ENCODE measurements around the gene PCSK6.

The PCSK6 gene

DNA sequence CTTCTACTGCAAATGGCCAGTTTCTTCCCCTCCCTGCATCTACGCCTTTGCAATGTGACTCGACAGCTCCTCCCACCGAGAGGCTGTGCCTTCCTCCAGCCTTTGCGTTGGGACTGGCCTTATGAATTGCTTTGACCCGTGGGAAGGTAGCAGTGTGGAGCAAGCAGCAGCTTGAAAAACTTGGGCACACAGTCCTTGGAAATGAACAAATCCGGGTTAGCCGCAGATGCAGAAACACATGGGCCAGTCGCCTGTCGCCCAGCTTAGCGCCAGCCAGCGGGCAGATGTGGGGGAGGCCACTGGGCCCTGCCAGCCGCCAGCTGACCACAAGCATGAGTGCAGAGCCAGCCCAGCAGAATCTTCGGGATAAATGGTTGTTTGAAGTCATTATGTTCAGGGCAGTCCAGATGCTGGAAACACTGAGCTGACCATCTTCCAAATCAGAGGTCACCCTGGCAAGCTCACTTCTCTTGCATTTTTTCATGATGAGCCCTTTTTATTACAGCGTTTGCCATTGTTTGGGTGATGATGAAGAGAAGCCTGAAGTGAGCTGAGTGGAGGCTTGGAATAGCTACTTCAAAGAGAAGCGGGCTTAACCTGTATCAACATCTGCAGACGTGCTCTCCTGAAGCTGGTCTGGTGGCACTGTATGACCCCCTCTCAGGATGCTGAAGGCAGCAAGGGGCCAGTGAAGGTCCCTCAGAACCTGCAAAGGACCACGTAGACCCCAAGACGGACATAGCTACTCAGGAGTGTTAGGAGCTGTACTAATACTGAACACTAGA is 222.0 kb downstream of the PCSK6 start:
- TF ChIP-seq, protein P1, sequence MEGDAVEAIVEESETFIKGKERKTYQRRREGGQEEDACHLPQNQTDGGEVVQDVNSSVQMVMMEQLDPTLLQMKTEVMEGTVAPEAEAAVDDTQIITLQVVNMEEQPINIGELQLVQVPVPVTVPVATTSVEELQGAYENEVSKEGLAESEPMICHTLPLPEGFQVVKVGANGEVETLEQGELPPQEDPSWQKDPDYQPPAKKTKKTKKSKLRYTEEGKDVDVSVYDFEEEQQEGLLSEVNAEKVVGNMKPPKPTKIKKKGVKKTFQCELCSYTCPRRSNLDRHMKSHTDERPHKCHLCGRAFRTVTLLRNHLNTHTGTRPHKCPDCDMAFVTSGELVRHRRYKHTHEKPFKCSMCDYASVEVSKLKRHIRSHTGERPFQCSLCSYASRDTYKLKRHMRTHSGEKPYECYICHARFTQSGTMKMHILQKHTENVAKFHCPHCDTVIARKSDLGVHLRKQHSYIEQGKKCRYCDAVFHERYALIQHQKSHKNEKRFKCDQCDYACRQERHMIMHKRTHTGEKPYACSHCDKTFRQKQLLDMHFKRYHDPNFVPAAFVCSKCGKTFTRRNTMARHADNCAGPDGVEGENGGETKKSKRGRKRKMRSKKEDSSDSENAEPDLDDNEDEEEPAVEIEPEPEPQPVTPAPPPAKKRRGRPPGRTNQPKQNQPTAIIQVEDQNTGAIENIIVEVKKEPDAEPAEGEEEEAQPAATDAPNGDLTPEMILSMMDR (IDR thresholded peaks at IDR 0.05), result no peak

DNA sequence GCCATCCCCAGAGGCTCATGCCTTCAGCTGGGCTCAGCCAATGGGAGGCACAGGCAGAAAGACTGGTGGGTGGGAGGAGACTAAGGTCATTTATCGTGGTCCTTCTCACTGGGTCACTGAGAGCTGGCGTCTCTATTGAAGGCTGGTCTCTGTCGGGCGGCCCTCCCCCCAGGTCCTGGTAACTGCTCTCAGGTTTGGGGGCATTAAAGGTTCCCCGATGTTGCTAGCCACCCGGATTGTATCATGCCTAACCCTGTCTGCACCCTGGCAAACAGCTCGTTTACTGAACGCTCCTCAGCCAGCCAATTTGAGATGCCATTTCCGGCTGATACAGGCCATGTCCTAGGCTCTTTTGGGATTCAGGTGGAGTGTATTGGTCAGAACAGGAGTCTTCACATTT is 222.7 kb downstream of the PCSK6 start:
- TF ChIP-seq, protein P1 (IDR thresholded peaks at IDR 0.05), result no peak

DNA sequence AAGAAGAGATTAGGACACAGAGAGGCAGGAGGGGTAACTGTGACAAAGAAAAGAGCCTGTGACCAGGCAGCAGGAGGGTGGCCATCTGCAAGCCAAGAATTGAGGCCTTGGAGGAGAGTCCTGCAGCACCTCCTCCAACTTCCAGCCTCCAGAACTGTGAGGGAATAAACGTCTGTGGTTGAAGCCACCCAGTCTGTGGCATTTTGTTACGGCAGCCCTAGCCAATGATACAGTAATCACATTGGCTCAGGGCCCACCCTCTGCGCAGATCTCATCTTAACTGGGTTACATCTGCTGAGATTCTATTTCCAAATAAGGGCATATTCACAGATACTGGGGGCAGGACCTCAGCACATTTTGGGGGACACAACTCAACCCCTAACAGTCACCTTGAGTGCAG is 223.5 kb downstream of the PCSK6 start:
- TF ChIP-seq, protein P1 (IDR thresholded peaks at IDR 0.05), result no peak

DNA sequence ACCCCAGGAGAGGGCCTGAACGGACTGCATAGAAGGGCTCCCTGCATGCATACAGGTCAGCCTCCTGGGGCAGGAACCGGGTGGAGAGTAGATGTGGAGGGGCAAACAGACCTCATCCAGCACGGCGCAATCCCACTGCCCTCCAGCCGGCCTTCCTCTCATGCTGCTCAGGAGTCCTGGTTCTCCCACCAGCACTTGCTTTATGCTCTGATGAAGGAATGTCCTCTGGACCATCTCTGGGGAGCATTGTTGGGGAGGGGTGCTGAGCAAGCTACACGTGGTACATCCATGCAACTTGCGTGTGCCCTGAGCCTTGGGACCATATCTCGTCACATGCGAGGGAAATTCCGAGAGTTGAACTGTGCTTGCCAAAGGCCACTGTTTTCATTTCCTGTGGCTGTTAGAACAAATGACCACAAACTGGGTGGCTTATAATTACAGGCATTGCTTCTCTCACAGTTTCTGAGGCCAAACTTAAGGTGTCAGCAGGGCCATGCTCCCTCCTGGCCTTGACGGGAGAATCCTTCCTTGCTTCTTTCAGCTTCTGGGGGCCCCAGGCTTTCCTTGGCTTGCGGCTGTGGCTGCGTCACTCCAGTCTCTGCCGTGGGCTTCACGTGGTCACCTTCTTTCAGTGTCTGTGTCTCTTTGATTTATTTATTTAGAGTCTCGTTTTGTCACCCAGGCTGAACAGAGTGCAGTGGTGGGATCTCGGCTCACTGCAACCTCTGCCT is 224.4 kb downstream of the PCSK6 start:
- TF ChIP-seq, protein P1 (IDR thresholded peaks at IDR 0.05), result no peak

DNA sequence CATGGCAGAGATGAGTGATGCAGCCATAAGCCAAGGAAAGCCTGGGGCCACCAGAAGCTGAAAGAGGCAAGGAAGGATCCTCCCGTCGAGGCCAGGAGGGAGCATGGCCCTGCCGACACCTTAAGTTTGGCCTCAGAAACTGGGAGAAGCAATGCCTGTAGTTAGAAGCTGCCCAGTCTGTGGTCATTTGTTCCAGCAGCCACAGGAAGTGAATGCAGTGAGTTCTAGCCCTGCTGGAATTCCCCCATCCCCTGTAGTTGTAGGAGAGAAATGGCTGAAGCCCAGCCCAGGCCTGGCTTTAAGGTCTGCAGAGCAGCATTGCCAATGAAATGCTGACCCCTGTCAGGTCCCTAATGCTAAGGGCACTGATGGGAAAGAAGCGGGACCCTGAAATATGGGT is 225.5 kb downstream of the PCSK6 start:
- TF ChIP-seq, protein P1 (IDR thresholded peaks at IDR 0.05), result no peak

DNA sequence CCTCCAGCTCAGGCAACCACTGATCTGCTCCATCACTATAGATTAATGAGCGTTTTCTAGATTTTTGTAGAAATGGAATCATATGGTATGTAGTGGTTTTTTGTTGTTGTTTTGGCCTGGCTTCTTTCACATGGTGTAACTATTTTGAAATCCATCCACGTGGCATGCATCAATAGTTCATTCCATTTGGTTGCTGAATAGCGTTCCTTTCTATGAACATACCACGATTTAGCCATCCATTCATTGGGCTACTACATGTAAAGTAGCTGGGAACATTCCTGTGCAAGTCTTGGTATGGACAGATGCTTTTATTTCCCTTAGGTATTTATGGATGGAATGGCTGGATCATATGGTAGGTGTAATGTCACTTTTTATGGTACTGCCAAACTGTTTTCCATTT is 227.0 kb downstream of the PCSK6 start:
- TF ChIP-seq, protein P1 (IDR thresholded peaks at IDR 0.05), result no peak

DNA sequence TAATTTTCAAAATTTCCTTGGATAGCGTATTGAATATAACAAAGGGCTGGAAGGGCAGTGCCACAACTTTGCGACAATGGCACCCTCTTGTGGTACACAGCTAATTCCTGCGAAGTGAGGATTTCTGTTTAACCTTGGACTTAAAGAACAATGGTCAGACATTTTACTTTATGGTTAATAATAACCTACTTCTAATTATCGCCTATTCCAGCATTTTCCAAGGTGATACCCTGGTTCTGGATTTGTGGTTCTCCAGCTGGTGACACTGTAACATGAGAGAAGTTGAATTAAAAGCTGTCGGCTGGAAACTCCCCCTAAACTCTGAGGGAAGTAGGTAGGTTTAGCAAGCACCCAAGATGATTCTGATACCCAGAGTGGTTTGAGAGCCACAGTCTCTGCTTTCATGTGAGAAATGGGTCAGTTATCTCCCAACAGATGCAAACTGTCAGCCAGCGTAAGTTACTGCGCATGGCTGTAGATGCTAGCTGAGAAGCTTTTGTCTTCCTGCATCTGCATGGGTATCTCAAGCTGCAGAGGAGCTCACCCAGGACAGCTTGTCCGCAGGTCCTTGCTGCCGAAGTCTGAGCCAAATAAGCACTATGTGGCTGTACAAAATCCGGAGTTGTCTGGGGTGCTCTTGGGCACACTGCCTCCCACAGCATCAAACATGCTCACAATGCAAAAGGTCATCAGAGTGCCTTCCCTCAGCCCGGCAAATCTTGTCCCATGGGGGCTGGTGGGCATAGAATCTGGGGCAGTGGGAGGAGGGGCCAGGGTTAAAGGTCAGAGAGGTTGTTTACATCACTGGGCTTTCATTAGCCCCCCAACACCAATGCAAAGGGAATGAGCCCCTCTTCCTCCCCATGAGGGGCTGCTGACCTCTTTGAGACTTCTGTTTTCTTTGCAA is 231.0 kb downstream of the PCSK6 start:
- TF ChIP-seq, protein P1 (IDR thresholded peaks at IDR 0.05), result peak; percentile 88

Data from LNCAP (cell line).